Adipose tissue (tissue), 3 donors: Measurements from ENCODE around the gene CLIC3. TPM values are rescaled to one million over a fixed set of nuclear protein-coding genes. Genes with fewer than 3 reads are reported as not detected.

ENCODE experiments used
- H3K27ac ChIP-seq: one replicate; pipeline ENCODE4 v1.5.1; 2013; ENCODE audit warnings: low read depth, low read length
- WGBS, 3 donors: extraction: QIAGEN DNeasy Blood & Tissue Kit; methylation state at CpG; one replicate each; pipeline ENCODE4 v1.1.7; 2013; 5-methylcytosine and 5-hydroxymethylcytosine counted together
- polyA plus RNA-seq, 3 donors: library from polyadenylated mRNA; stranded (reverse); fragments of 200-250 nt; gene quantifications; one replicate each; pipeline ENCODE4 v1.2.3, GENCODE V29; 2013
- donor health status: healthy with polysubstance abuse.
- donor health status: Bipolar disorder and iron deficiency.
- donor health status: healthy.

Gene CLIC3
- polyA plus RNA-seq, 3 donors = 0.33 to 3.0 (median 3.0) TPM

DNA sequence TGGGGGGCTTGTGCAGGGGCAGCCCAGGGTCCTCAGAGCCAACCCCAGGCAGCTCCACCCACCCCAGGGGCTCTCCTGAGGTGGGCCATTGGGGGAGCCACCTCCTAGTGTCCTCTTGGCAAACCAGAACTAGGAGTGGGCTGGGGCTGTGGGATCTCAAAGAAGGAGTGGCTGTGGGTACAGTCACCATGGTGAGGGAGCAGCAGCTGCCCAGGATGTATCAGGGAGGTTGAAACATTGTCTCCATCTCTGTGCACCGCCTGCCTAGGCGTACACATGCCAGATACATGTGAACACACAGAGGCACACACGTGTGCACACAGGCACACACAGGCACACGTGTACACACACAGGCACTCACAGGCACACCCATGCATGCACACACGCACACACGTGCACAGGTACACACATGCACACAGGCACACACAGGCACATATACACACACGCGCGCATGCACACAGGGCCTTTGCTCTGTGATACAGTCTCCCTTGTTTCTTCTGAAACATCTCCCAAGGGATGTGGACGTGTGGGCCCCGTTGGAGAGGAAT, 33.6 kb downstream of the CLIC3 start:
- no peak overlapping the region for H3K27ac ChIP-seq
- WGBS, 3 donors = 86 to 92% (median 90%) methylated on average over 11 of the region's 11 CpGs

- H3K27ac ChIP-seq = no peak overlapping the region
- WGBS, 3 donors = 95 to 97% (median 96%) methylated on average over 9 of the region's 9 CpGs
Observed at GRCh38 chr9:136962163-136962562, 34.2 kb downstream of the CLIC3 start.

DNA sequence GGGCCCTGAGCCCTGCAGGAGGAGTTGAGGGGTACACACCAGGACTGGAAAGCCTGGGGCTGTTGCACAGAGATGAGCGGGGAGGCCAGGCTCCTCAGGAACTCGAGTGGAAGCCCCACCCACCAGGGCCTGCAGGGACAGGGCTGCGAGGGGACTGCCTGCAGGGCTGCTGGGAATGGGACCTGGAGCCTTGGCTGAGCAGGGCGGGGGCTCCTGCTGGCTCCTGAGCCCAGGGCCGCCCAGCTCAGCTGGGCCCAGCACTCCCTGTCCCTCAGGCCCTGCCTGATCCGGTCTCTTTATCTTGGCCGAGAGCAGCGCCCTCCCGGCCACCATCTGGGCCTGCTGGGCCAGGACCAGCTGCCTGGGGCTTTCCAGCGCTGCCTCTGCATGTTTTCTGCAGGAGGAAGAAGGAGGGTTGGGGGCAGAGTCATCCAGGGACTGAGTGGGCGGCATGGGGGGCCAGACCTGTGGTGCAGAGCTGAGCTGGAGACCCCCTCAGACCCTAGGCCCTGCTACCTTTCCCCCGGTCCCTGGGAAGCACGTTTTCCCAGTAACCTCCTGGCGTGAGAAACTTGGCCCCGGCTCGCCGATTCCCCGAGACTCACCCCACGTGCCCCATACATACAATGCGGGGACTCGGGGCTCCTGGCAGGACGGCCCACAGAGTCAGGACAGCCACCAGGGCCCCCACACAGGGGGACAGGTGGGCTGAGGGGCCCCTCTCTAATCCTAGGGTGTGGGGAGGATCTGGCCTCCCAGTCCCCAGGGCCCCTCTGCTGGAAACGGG, 34.9 kb downstream of the CLIC3 start:
- H3K27ac ChIP-seq = no peak overlapping the region
- 63 to 78% (median 70%) methylated on average over 22 to 23 of the region's 23 CpGs for WGBS, 3 donors

GRCh38 chr9:136960938-136961275, 35.5 kb downstream of the CLIC3 start:
- WGBS, 3 donors = 82 to 85% (median 84%) methylated on average over 14 to 15 of the region's 15 CpGs
- H3K27ac ChIP-seq = no peak overlapping the region

GRCh38 chr9:136960212-136960937, 36.0 kb downstream of the CLIC3 start:
- H3K27ac ChIP-seq = no peak overlapping the region
- WGBS, 3 donors = 67 to 82% (median 73%) methylated on average over 18 to 19 of the region's 19 CpGs

- 88 to 91% (median 89%) methylated on average over 25 to 28 of the region's 28 CpGs for WGBS, 3 donors
- no peak overlapping the region for H3K27ac ChIP-seq
Observed at GRCh38 chr9:136958898-136959850, 37.2 kb downstream of the CLIC3 start.

DNA sequence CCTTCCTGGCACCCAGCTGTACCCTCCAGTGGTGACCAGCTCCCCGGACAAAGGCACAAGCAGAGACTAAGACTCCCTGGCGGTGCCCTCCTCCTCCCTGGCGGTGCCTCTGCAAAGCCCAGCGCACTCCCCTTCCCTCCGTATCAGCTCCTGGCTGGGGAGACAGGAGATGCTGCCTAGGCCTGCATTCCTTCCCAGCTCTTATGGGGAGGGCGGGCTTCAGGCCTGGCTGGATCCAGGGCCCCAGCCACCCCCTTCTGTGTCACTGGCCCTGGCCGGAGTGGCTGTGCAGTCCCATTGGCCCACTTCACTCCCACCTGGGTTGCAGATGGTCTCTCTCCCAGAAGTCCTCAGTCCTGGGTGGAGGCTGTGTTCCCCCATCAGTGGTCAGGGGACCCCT, 37.9 kb downstream of the CLIC3 start:
- no peak overlapping the region for H3K27ac ChIP-seq
- 90 to 95% (median 94%) methylated on average over 7 of the region's 7 CpGs for WGBS, 3 donors

DNA sequence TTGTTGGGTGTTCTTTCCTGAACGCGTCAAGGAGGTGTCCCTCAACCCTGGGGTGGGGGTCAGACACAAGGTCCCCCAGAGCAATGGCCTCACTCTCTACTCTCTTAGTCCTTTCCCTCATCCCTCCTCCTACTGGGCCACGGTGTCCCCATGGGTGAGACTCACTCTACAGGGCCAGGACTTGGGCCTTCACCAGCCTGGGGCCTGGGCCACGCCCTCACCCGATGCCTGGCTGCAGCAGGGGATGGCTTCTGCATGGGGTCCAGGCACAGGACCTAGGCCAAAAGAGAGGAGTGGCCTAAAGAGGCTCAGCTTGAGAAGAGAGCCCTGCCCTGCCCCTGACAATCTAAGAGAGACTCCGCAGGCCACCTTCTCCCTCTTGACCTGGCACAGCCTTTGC, 38.5 kb downstream of the CLIC3 start:
- H3K27ac ChIP-seq = no peak overlapping the region
- 89 to 97% (median 96%) methylated on average over 6 of the region's 6 CpGs for WGBS, 3 donors

DNA sequence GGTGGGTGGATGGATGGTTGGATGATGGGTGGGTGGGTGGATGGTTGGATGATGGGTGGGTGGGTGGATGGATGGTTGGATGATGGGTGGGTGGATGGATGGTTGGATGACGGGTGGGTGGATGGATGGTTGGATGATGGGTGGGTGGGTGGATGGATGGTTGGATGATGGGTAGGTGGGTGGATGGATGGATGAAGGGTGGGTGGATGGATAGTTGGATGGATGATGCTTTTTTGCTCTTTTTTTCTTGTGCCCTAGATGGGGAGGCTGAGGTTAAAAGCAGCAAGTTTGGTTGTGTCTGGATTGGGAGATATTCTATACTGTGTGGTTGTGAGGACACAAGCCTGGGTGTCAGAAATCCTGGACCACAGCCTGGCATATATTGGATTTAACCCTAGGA, 38.9 kb downstream of the CLIC3 start:
- 93 to 100% (median 100%) methylated on average over 1 of the region's 1 CpG for WGBS, 3 donors
- no peak overlapping the region for H3K27ac ChIP-seq

DNA sequence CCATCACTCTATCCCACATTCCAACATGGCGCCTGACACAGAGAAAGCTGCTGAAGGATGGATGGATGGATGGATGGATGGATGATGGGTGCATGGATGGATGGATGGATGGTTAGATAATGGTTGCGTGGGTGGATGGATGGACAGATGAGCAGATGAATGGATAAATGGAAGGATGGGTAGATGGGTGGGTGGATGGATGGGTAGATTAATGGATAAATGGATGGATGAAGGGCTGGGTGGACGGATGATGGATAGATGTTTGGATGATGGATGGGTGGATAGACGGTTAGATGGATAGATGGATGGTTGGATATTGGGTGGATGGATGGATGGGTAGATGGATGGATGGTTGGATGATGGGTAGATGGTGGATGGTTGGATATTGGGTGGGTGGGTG, 39.8 kb downstream of the CLIC3 start:
- WGBS, 3 donors = 92 to 97% (median 95%) methylated on average over 4 of the region's 4 CpGs
- no peak overlapping the region for H3K27ac ChIP-seq

- WGBS, 3 donors = 93 to 96% (median 96%) methylated on average over 9 of the region's 9 CpGs
- H3K27ac ChIP-seq = no peak overlapping the region
Observed at GRCh38 chr9:136955943-136956335, 40.4 kb downstream of the CLIC3 start.

- H3K27ac ChIP-seq = no peak overlapping the region
- 83 to 88% (median 88%) methylated on average over 13 to 14 of the region's 14 CpGs for WGBS, 3 donors
Observed at GRCh38 chr9:136955202-136955942, 41.0 kb downstream of the CLIC3 start.

- H3K27ac ChIP-seq = no peak overlapping the region
- 83 to 91% (median 86%) methylated on average over 23 to 25 of the region's 25 CpGs for WGBS, 3 donors
Observed at GRCh38 chr9:136954270-136955083, 41.9 kb downstream of the CLIC3 start.

DNA sequence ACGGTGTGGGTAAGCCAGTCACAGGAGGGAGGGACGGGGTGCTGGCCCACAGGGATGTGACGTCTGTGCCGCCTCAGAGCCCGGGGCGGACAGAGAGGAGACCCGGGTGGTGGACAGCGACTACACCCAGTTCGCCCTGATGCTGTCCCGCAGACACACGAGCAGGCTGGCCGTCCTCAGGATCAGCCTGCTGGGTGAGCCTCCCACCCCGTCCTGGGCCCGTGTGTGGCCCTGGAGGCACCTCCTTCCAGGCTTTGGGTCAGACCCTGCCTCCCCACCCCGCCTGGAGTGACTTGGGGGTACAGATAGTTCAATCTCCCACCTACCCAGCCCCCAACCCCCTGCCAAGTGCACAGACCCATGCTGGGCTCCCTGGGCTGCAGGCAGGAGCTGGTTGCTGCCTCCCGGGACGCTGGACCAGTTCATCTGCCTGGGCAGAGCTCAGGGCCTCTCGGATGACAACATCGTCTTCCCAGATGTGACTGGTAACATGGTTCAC, 42.5 kb downstream of the CLIC3 start:
- H3K27ac ChIP-seq = no peak overlapping the region
- 80 to 85% (median 82%) methylated on average over 18 to 19 of the region's 19 CpGs for WGBS, 3 donors

DNA sequence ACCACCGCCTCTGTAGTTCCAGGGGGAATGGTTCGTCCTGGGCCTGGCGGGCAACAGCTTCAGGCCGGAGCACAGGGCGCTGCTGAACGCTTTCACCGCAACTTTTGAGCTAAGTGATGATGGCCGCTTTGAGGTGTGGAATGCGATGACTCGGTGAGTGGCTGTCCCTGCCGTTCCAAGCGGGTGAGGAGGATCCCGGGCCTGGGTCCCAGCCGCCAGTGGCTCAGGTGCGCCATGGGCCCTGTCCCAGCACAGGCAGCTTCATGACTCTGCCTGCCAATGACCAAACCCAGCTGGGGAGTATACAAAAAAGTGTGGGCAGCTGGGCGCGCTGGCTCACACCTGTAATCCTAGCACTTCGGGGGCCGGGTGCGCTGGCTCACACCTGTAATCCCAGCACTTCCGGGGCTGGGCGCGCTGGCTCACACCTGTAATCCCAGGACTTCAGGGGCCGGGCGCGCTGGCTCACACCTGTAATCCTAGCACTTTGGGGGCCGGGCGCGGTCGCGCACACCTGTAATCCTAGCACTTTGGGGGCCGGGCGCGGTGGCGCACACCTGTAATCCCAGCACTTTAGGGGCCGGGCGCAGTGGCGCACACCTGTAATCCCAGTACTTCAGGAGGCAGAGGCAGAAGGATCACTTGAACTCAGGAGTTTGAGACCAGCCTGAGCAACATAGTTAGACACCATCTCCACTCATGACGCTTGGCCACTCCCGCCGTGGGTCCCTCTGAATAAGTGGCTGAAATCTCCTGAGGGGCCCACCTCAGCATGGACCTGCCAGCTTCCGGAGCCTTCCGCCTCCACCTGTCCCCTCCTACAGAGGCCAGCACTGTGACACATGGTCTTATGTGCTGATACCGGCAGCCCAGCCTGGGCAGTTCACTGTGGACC, 43.2 kb downstream of the CLIC3 start:
- 90 to 93% (median 91%) methylated on average over 40 to 44 of the region's 44 CpGs for WGBS, 3 donors
- H3K27ac ChIP-seq = no peak overlapping the region

- WGBS, 3 donors = 53 to 76% (median 72%) methylated on average over 11 to 15 of the region's 15 CpGs
- H3K27ac ChIP-seq = no peak overlapping the region
Observed at GRCh38 chr9:136952321-136952850, 44.0 kb downstream of the CLIC3 start.
